ENCODE results near the gene SLC9A3.

The SLC9A3 gene

GRCh38 chr5:499233-500209 is 24.7 kb downstream of the SLC9A3 start:
- ChIA-PET CTCF (no interaction called here), POLR2A (no interaction called here)
- Histone ChIP-seq H3K4me3 (ENCODE audit: low read depth, low read length) (no peak overlapping the region), H3K27ac (ENCODE audit: extremely low read depth, low read depth, low read length) (no peak overlapping the region), H3K4me1 (ENCODE audit: control insufficient read depth, insufficient read depth, low read length) (no peaks in the 10 kb centered on the region), H3K9me3 (ENCODE audit: control insufficient read depth, insufficient read depth, low read depth, low read length) (no peaks in the 10 kb centered on the region), H3K36me3 (ENCODE audit: control insufficient read depth in 2 of 2, insufficient read depth in 1 of 2, low read length in 2 of 2) (no peaks in the 10 kb centered on the region)
- TF ChIP-seq MYNN (tag by site-specific recombination; IDR thresholded peaks at IDR 0.05; ENCODE audit: borderline replicate concordance), result no peak
- TF ChIP-seq ZNF16 (tag by site-specific recombination; IDR thresholded peaks at IDR 0.05; ENCODE audit: low read depth), result no peak
- no peak for TF ChIP-seq ZNF184 (tag by site-specific recombination; IDR thresholded peaks at IDR 0.05)
- no peak for TF ChIP-seq ZNF837 (tag by site-specific recombination; IDR thresholded peaks at IDR 0.05)
- TF ChIP-seq PATZ1 (tag by site-specific recombination; IDR thresholded peaks at IDR 0.05), result no peak
- TF ChIP-seq KLF1 (tag by site-specific recombination; IDR thresholded peaks at IDR 0.05), result no peak
- TF ChIP-seq ZNF398 (tag by site-specific recombination; IDR thresholded peaks at IDR 0.05), result no peak
- TF ChIP-seq BCL6B (tag by site-specific recombination; IDR thresholded peaks at IDR 0.05), result no peak
- no peak for TF ChIP-seq ZNF654 (tag by site-specific recombination; IDR thresholded peaks at IDR 0.05; ENCODE audit: low read depth)
- TF ChIP-seq ZNF792 (tag by site-specific recombination; IDR thresholded peaks at IDR 0.05), result no peak
- TF ChIP-seq GFI1B (tag by site-specific recombination; IDR thresholded peaks at IDR 0.05), result no peak
- TF ChIP-seq ZSCAN5A (tag by site-specific recombination; IDR thresholded peaks at IDR 0.05), result no peak

- no peaks in the 10 kb centered on the region for H3K9me3 ChIP-seq (ENCODE audit: control insufficient read depth, insufficient read depth, low read depth, low read length)
- POLR2A ChIA-PET, result no interaction called here
- CTCF ChIA-PET, result no interaction called here
- TF ChIP-seq GLIS1 (tag by site-specific recombination; IDR thresholded peaks at IDR 0.05) (no peak), SALL2 (tag by site-specific recombination; IDR thresholded peaks at IDR 0.05; ENCODE audit: borderline replicate concordance) (no peak), ZBTB21 (tag by site-specific recombination; IDR thresholded peaks at IDR 0.05) (no peak), ZNF223 (tag by site-specific recombination; IDR thresholded peaks at IDR 0.05) (no peak), HOXD13 (CRISPR knock-in tag; IDR thresholded peaks at IDR 0.05; ENCODE audit: borderline replicate concordance) (no peak), ZNF114 (tag by site-specific recombination; IDR thresholded peaks at IDR 0.05) (no peak), ZNF623 (tag by site-specific recombination; IDR thresholded peaks at IDR 0.05) (no peak), ZNF302 (tag by site-specific recombination; IDR thresholded peaks at IDR 0.05; ENCODE audit: low read depth) (no peak), ZNF473 (tag by site-specific recombination; IDR thresholded peaks at IDR 0.05) (no peak), ZNF645 (tag by site-specific recombination; IDR thresholded peaks at IDR 0.05) (no peak), ZNF184 (tag by site-specific recombination; IDR thresholded peaks at IDR 0.05) (no peak), KLF8 (tag by site-specific recombination; IDR thresholded peaks at IDR 0.05) (no peak), GLI4 (tag by site-specific recombination; IDR thresholded peaks at IDR 0.05) (no peak), ZNF501 (tag by site-specific recombination; IDR thresholded peaks at IDR 0.05) (no peak)
These were observed 26.3 kb downstream of the SLC9A3 start for GRCh38 chr5:497871-498509.

More at GRCh38 chr5:497871-498509, 26.3 kb downstream of the SLC9A3 start:
- no peaks in the 10 kb centered on the region for H3K36me3 ChIP-seq (ENCODE audit: control insufficient read depth in 2 of 2, insufficient read depth in 1 of 2, low read length in 2 of 2)
- H3K4me3 ChIP-seq (ENCODE audit: low read depth, low read length), result no peak overlapping the region
- H3K4me1 ChIP-seq (ENCODE audit: control insufficient read depth, insufficient read depth, low read length), result no peaks in the 10 kb centered on the region
- H3K27ac ChIP-seq (ENCODE audit: extremely low read depth, low read depth, low read length), result no peak overlapping the region
